VCaP (cell line): ENCODE data around the gene ARHGAP24.

Experiments
- H3K27ac ChIP-seq: fragments of 450-650 bp; 2 replicates; pipeline ENCODE4 v1.5.1; 2017
- TF ChIP-seq, protein P1 (sequence below): fragments of 450-650 bp; conservative IDR thresholded peaks from 2 replicates; pipeline ENCODE4 v1.5.1; 2017; ENCODE audit warnings: mild to moderate bottlenecking, moderate library complexity

Gene ARHGAP24

DNA sequence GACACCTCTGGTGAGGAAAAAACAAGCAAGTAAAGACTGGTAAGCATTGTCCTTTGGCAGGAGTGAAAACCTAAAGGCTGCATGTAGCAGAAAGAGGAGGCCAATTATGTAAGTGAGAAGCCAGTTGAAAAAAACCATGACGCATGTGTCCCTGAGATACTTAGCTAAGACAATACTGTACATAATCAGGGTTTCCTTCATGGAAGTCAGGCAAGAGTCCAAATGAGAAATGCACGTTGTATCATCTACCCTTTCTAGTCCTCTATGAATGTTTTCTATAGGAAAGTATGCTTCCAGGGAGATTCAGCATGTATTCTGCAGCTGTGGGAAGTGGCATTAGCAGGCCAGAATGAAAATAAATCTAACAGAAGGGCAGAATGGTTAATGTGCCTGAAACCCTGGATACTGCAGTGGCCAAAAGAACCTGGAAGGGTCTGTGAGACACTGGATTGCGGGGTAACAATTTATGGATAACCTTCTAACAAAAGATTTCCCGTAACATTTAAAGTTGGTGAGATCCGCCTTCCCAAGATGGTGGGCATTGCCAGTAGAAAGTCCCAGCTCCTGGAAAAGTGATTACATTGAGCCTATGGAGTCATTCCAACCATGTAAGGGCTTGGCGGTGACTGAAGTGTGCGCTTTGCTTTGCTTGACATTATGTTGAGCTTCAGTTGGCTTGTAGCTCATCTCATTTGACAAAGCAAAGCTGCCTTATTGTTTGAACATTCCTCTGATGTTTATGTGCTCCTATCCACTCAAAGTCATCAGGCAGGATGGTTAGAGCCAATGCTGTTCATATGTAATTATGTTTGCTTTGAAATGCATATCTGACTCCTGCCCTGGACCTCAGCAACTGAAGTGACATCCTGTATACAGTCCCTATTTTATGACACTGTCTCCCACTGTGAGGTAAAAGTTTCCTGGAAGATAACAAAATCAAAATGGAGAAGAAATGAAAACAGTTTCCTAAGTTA is 200.4 kb downstream of the ARHGAP24 start:
- H3K27ac ChIP-seq = no peak overlapping the region
- TF ChIP-seq, protein P1, sequence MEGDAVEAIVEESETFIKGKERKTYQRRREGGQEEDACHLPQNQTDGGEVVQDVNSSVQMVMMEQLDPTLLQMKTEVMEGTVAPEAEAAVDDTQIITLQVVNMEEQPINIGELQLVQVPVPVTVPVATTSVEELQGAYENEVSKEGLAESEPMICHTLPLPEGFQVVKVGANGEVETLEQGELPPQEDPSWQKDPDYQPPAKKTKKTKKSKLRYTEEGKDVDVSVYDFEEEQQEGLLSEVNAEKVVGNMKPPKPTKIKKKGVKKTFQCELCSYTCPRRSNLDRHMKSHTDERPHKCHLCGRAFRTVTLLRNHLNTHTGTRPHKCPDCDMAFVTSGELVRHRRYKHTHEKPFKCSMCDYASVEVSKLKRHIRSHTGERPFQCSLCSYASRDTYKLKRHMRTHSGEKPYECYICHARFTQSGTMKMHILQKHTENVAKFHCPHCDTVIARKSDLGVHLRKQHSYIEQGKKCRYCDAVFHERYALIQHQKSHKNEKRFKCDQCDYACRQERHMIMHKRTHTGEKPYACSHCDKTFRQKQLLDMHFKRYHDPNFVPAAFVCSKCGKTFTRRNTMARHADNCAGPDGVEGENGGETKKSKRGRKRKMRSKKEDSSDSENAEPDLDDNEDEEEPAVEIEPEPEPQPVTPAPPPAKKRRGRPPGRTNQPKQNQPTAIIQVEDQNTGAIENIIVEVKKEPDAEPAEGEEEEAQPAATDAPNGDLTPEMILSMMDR = no peak

- TF ChIP-seq, protein P1 = no peak
- no peak overlapping the region for H3K27ac ChIP-seq
Measured at GRCh38 chr4:85676050-85676425, 201.1 kb downstream of the ARHGAP24 start.

- TF ChIP-seq, protein P1 = no peak
- H3K27ac ChIP-seq = no peak overlapping the region
Measured at GRCh38 chr4:85676850-85677590, 202.1 kb downstream of the ARHGAP24 start.

DNA sequence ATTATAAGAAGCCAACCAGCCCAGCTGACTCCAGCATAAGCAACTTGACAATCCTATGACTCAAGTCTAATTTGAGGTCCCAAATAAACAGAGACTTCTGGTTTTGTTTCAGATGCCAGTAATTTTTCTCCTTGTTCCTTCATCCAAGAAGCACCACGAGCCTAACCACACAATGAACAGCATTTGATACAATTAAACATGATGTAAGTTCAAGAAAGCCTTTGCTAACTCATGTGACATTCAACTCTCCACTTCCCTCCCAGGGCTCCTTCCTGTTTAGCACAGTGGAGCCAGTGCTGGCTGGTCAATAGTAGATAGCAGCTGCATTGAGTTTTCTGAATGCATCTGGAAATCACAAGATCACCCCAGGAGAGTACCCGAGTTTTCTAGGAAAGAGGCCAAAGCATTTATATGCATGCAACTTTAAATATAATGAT is 206.3 kb downstream of the ARHGAP24 start:
- H3K27ac ChIP-seq = no peak overlapping the region
- TF ChIP-seq, protein P1 = no peak

GRCh38 chr4:85681921-85682320 is 207.0 kb downstream of the ARHGAP24 start:
- TF ChIP-seq, protein P1 = no peak
- no peak overlapping the region for H3K27ac ChIP-seq

DNA sequence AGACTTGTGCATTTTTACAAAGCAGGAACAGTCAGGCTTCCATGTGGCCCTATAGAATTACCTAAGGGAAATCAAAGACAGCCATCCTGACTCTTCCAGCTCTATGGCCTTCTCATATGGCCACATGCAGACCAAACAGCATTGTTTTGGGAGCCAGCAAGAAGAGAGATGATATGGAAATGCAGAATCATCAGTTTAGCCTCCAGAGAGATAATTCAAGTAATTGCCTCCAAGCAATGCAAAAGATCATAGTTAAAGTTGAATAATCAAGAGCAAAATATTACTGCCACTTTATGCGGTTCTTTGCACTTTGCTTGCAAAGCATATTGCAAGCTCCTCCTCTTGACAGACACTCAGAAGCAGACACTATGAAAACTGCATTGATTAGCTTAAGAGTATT is 207.4 kb downstream of the ARHGAP24 start:
- TF ChIP-seq, protein P1 = no peak
- no peak overlapping the region for H3K27ac ChIP-seq

DNA sequence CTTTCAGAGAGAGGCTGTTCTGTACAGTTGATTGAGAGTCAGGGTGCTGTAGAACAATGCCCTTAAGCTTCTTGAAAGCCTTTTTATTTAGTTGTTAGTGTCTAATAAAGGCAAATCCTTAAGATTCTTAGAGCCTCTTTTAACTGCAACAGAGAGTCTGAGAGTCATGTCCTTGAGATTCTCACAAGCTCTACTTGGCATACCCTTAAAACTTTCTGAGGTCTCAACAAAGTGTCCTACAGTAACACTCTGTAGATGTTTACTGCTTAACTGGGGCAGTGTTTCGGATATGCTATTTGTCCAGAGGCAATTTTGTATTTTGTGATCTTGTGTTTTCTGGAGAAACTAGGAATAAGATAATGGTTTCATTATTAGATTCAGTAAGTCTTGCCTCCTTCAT is 209.7 kb downstream of the ARHGAP24 start:
- TF ChIP-seq, protein P1 = no peak
- no peak overlapping the region for H3K27ac ChIP-seq
